ENCODE measurements around the gene ADAM11.

DNA sequence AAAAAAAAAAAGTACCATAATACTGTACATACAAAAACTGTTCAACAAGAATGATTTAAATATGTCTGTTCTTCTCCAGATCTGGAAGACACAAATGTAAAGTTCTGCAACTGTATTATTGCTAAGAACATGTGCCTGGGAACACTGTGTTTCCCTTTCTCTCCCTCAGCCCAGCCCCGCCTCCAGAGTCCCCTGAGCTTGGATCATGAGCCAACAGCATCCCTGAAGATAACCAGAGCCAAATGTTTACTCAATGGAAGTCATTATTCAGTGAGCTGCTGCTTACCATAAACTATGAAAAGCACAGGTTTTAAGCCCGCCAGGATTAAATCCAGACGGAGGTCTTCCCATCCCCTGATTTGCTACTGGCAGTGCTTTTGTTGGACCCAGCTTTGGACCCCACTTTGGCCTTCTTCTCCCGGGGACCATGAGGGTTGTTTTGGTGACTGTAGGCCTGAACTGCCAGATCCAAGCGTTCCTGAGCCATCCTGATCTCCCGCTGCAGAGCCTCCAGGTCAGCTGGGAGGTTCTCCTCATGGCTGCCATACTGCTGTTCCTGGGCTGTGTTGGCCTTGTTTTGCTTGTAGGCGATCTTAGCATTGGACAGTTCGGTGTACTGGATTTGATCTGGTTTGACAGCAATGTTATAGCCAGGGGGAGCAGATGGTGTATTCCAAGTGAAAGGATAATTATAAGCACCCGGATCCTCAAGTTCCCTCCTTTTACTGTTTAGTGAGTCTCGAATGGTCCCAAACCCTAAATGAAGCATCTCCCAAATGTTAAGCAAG lies 45.7 kb downstream of the ADAM11 start:
- TF ChIP-seq, protein P1, sequence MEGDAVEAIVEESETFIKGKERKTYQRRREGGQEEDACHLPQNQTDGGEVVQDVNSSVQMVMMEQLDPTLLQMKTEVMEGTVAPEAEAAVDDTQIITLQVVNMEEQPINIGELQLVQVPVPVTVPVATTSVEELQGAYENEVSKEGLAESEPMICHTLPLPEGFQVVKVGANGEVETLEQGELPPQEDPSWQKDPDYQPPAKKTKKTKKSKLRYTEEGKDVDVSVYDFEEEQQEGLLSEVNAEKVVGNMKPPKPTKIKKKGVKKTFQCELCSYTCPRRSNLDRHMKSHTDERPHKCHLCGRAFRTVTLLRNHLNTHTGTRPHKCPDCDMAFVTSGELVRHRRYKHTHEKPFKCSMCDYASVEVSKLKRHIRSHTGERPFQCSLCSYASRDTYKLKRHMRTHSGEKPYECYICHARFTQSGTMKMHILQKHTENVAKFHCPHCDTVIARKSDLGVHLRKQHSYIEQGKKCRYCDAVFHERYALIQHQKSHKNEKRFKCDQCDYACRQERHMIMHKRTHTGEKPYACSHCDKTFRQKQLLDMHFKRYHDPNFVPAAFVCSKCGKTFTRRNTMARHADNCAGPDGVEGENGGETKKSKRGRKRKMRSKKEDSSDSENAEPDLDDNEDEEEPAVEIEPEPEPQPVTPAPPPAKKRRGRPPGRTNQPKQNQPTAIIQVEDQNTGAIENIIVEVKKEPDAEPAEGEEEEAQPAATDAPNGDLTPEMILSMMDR (conservative IDR thresholded peaks at IDR 0.05; ENCODE audit: low read depth, low read length): no peak
- TF ChIP-seq RCOR1 (IDR thresholded peaks at IDR 0.05; ENCODE audit: insufficient replicate concordance, low read length) (no peak), POLR2A (IDR thresholded peaks at IDR 0.05; ENCODE audit: low read depth, low read length) (no peak)

Measured in IMR-90 (cell line).